GM18519 (cell line): ENCODE measurements around the gene RGS6.

Experiments
- ATAC-seq: cut with Tn5 transposase; IDR thresholded peaks from one replicate; pipeline ENCODE4 v1.9.1; 2021; ENCODE audit warnings: mild to moderate bottlenecking, moderate library complexity; ENCODE audit not compliant: unreplicated experiment, low FRiP score

RGS6 gene

GRCh38 chr14:72558721-72559120, 626.5 kb downstream of the RGS6 start:
- ATAC-seq, result no peak

- ATAC-seq, result no peak
Observed at GRCh38 chr14:72559202-72559601, 627.0 kb downstream of the RGS6 start.

GRCh38 chr14:72559669-72560255, 627.5 kb downstream of the RGS6 start:
- no peak for ATAC-seq

- no peak for ATAC-seq
Observed at GRCh38 chr14:72560331-72560730, 628.1 kb downstream of the RGS6 start.

GRCh38 chr14:72560889-72561493, 628.8 kb downstream of the RGS6 start:
- ATAC-seq, result no peak

DNA sequence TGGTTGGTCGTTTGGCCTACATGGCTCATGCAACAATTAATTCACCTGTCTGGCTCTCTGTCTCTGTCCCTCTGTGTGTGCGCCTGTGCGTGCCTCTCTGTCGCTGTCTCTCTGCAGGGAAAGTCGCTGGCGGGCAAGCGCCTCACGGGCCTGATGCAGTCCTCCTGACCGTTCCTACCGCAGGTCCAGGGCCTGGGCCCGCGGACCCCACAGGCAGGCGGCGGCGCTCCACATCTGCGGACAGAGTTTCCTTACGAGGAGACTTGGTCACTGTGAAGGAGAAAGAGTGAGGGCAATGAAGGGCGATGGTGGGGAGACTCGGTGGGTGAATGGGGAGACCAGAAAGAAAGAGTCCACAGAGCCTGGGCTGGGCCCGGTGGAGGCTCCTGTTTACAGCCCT, 630.1 kb downstream of the RGS6 start:
- no peak for ATAC-seq

GRCh38 chr14:72563676-72564075, 631.4 kb downstream of the RGS6 start:
- no peak for ATAC-seq

- ATAC-seq, result no peak
Observed at GRCh38 chr14:72565149-72565559, 632.9 kb downstream of the RGS6 start.

- ATAC-seq, result no peak
Observed at GRCh38 chr14:72565917-72566316, 633.7 kb downstream of the RGS6 start.

DNA sequence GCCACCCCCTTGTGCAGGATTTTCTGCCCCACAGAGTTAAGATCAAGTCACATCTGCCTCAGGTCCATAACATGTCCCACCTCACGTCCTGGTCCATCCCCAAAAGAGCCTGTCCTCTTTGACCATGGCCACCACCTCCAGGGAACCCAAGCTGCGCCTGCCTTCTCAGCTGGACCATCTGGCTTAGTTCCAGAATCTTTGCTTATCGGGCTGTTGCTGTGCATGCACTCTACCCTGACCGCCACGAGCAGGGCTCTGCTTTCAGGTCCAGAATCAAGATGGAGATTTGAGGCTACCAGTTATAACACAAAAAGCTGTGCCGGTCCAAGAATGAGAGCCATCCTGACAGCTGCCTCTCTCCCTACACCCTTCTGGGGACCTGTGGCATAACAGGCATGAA, 635.0 kb downstream of the RGS6 start:
- no peak for ATAC-seq

DNA sequence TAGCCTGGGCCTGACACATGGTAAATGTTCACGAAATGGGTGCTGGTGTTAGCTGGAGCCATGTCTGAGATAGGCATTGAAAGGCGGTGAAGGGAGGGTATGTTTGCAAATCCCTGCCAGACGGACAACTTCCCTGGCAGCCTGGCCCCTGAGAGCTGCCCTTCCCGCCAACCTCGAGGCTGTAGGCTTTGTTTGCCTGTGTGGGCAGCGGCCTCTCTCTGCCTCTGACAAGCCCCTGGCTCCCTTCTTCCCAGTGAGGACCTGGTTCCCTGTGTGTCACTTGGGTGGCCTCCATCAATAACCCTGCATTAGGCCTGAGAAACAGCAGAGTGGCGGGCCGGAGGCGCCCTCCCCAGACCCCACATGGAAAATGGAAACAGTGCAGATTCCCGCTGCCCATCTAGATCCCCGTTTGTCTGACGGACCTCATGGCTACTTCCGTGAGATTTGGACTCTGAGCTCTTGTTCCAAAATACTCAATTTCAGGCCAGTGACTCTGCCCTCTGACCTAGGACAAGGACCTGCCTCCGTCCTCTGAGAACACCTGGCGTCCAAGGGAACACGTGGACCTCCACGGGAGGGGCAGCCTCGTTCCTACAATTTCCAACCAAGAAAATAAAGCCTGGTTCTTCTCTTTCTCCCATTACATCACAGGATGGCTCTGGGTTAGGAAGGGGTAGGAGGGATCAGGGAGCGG, 636.2 kb downstream of the RGS6 start:
- ATAC-seq, result no peak

- no peak for ATAC-seq
Observed at GRCh38 chr14:72573725-72574417, 641.6 kb downstream of the RGS6 start.

DNA sequence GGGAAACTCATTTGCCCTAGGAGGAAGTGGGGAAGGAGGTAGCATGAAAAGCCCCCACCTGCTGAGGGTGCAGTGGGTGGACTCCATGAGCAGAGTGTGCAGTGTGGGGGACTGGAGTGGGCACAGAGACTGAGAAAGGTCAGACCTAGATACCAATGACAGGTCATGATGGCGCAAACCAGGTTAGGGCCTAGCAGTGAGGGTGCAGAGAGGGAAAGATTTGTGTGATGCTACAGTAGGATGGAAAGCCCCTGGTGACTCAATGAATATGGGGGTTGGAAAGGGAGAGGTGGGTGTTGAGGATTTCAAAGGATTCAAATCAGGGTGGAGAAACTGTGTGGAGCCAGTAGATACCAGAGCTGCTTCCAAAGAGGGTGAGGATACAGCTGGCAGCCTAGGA, 642.5 kb downstream of the RGS6 start:
- ATAC-seq, result no peak

GRCh38 chr14:72576258-72576657, 644.0 kb downstream of the RGS6 start:
- ATAC-seq, result no peak

- ATAC-seq, result no peak
Observed at GRCh38 chr14:72577521-72577920, 645.3 kb downstream of the RGS6 start.

DNA sequence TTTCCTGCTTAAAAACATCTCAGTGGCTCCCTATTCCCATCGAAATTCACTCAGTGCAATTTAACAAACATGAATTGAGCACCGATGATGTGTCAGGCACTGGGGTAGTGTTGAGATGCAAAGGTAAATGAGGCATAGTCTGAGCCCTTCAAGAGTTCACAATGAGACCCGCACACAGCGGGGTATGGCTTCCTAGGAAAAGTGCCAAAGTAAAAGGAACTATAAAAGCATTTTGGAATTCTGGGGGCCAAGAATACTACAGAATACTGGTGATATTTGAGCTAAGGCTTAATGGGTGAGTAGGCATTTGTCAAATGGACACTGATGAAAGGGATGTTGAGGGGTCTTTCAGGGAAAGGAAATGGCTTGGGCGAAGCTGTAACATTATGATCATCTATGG, 646.3 kb downstream of the RGS6 start:
- ATAC-seq, result no peak

DNA sequence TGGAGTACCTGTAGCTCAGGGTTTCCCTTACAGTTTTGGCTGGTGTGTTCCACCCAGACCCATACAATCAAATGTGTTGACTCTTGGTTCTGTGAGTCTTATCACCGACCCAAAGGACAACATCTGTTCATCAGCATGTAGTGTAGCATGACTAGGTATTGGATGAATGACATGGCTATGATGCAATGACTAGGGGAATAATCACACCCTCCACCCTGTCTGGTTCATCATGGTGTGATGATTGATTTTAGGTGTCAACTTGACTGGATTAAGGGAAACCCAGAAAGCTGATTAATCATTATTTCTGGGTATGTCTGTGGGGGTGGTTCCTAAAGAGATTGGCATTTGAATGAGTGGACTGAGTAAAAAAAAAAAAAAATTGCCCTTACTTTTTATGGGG, 650.4 kb downstream of the RGS6 start:
- ATAC-seq, result no peak

DNA sequence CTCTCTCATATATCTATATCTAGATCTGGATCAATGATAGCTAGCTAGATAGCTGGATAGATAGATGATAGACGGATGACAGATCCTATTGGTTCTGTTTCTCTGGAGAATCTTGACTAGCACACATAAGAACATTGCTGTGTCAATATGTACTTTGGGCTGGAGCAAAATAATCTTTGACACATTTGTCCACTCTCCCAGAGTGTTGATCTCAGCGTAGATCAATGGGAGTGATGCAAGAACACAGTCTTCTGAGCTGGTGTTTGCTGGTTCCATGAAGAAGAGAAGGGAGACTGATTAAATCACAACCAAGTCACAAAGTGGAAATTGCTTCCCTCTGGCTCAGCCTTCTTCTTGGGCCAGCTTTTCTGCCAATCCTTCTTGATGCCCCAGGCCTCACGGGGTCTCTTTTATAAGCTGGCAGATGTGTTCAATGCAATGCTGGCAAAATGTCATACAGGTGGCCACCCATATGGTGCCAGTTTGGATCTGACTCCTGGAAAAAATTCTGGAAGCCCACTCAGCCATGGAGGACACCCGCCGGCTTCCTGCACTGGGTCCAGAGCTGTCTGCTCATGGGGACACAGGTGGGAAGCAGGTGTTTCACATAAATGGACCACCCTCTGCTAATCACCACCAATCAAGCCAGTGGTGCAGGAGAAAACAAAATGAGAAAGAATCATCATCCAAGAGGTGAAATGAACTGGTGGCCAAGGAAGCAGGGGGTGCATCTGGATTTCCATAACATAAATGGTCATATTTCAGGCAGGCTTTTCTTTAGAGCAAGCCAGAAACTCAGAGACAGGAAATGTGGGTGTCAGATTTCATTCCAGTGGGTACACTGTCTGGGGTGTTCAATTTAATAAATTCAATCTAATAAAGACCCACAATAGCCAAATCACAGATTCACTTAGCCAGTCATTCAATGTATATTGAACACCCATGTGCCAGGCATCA, 651.4 kb downstream of the RGS6 start:
- no peak for ATAC-seq

GRCh38 chr14:72588521-72588920, 656.3 kb downstream of the RGS6 start:
- ATAC-seq, result no peak

- no peak for ATAC-seq
Observed at GRCh38 chr14:72589652-72590051, 657.4 kb downstream of the RGS6 start.
